NCI-H1105 (cell line): ENCODE data around the gene PTPRN.
A peak's percentile ranks its signal among the peaks of the same experiment; 100 is the strongest.

ENCODE experiments used
- DNase-seq: peaks from one replicate; lab custom pipeline; 2025; lab: John Stamatoyannopoulos, UW

Gene PTPRN

GRCh38 chr2:219245148-219245898, 63.9 kb downstream of the PTPRN start, which contains the start of the genes GLB1L and STK16:
TSS of gene GLB1L (minus strand) at chr2:219245444. CDS start at chr2:219243573, 1,871 bp downstream.
TSS of gene STK16 (plus strand) at chr2:219245479. CDS start at chr2:219246000, 521 bp downstream.
- DNase-seq: peak; percentile 66

- DNase-seq: no peak
Observed at GRCh38 chr2:219244789-219245147, 64.4 kb downstream of the PTPRN start.

DNA sequence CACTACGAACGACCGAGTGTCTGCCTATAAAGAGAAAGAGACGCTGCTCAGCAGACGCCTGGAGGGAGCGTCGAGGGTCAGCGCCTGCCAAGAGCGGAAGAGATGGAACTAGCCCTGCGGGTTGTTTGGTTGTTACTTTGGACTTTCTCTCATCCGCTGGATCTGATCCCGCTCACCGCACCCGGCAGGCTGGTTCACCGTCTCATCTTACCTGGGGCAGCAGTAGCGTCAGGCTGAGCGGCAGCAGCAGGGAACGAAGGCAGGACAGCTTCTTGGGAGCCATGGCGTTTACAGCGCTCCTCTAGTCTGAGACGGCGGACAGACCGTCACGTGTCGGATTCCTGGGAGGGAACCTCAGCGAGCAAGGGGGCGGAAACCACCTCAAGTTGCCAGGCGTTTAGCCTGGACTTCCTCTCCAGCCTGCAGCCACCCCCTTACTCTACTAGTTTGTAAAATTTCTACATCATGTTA, 65.9 kb downstream of the PTPRN start:
- no peak for DNase-seq
